ENCODE data around the gene IFITM2. TPM values are rescaled to one million over a fixed set of nuclear protein-coding genes. Genes with fewer than 3 reads are reported as not detected.
A peak's percentile ranks its signal among the peaks of the same experiment; 100 is the strongest.

The IFITM2 gene
- total and polyA plus RNA-seq, 2 experiments from 2014 or later, result 91.2 to 857 TPM

- no peak overlapping the region; the same call in 1 of the 2 replicates for H2AFZ ChIP-seq
- H3F3A ChIP-seq (replicated peaks; ENCODE audit: low read depth), result peaks cover 9% of the 10 kb centered on the region
- no peak overlapping the region for H3K27ac Mint-ChIP-seq
- ATAC-seq (no peak), DNase-seq (ENCODE audit: low spot score) (no peak)
- H3K36me3 ChIP-seq (ENCODE audit: insufficient read depth), result no peaks in the 10 kb centered on the region; the same call in 1 of the 2 replicates
- no peak overlapping the region for H3K27ac ChIP-seq (ENCODE audit: low read depth)
- H3K4me2 ChIP-seq, result peak overlapping the region; percentile 22; the same call in 1 of the 2 replicates
- H3K36me3 Mint-ChIP-seq (ENCODE audit: low read depth), result peaks cover 5% of the 10 kb centered on the region; the same call in 2 of the 3 replicates
- peaks cover 51% of the 10 kb centered on the region for H3K4me1 Mint-ChIP-seq
- H3K4me1 ChIP-seq (ENCODE audit: insufficient read depth), result peaks cover 45% of the 10 kb centered on the region
- TF ChIP-seq POLR2AphosphoS5 (IDR thresholded peaks at IDR 0.05; ENCODE audit: low read depth) (no peak), JUNB (IDR thresholded peaks at IDR 0.05; ENCODE audit: unreplicated experiment) (no peak), EZH2 (IDR thresholded peaks at IDR 0.05; ENCODE audit: low read depth, unreplicated experiment) (no peak), ZNF114 (CRISPR knock-in tag; IDR thresholded peaks at IDR 0.05) (no peak), ETS1 (IDR thresholded peaks at IDR 0.05) (no peak)
- no peaks in the 10 kb centered on the region for H3K79me2 ChIP-seq (replicated peaks; ENCODE audit: insufficient read depth)
- no peaks in the 10 kb centered on the region for H3K27me3 ChIP-seq (ENCODE audit: insufficient read depth)
- H4K20me1 ChIP-seq (replicated peaks; ENCODE audit: insufficient read depth), result no peaks in the 10 kb centered on the region
- no peak overlapping the region for H3K4me3 ChIP-seq
- no peak overlapping the region; the same call in 2 of the 3 replicates for H3K4me3 Mint-ChIP-seq
- no peaks in the 10 kb centered on the region for H3K9me2 ChIP-seq (ENCODE audit: insufficient read depth)
- peaks cover 7% of the 10 kb centered on the region for H3K9me3 Mint-ChIP-seq
- peaks cover 25% of the 10 kb centered on the region for H3K27me3 Mint-ChIP-seq (ENCODE audit: insufficient read depth, low read depth, poor library complexity)
These were observed 29.1 kb downstream of the IFITM2 start for GRCh38 chr11:336659-337198.

- H3K27me3 ChIP-seq (ENCODE audit: insufficient read depth), result no peaks in the 10 kb centered on the region
- ATAC-seq, result no peak
- TF ChIP-seq EZH2 (IDR thresholded peaks at IDR 0.05; ENCODE audit: low read depth, unreplicated experiment) (no peak), CTCF (conservative IDR thresholded peaks at IDR 0.05; ENCODE audit: low read depth in 2 of 2) (no peak), REST (IDR thresholded peaks at IDR 0.05; ENCODE audit: unreplicated experiment) (no peak), STAT1 (IDR thresholded peaks at IDR 0.05; ENCODE audit: unreplicated experiment) (no peak), ETS1 (IDR thresholded peaks at IDR 0.05) (no peak), JUNB (IDR thresholded peaks at IDR 0.05; ENCODE audit: unreplicated experiment) (no peak), EZH2phosphoT487 (IDR thresholded peaks at IDR 0.05; ENCODE audit: unreplicated experiment) (no peak), ZNF114 (CRISPR knock-in tag; IDR thresholded peaks at IDR 0.05) (no peak), CREB1 (CRISPR knock-in tag; IDR thresholded peaks at IDR 0.05; ENCODE audit: low read depth) (no peak), POLR2AphosphoS5 (IDR thresholded peaks at IDR 0.05; ENCODE audit: low read depth) (no peak)
- peaks cover 16% of the 10 kb centered on the region for H3F3A ChIP-seq (replicated peaks; ENCODE audit: low read depth)
- H3K36me3 Mint-ChIP-seq (ENCODE audit: low read depth), result peaks cover 3% of the 10 kb centered on the region; the same call in 1 of the 3 replicates
- H3K9me3 Mint-ChIP-seq, result peaks cover 7% of the 10 kb centered on the region
- H3K4me2 ChIP-seq, result no peak overlapping the region
- H2AFZ ChIP-seq, result no peak overlapping the region
- H3K79me2 ChIP-seq (replicated peaks; ENCODE audit: insufficient read depth), result no peaks in the 10 kb centered on the region
- H3K4me3 ChIP-seq, result no peak overlapping the region
- peaks cover 55% of the 10 kb centered on the region for H3K4me1 Mint-ChIP-seq
- no peak for DNase-seq (ENCODE audit: low spot score)
- H3K27me3 Mint-ChIP-seq (ENCODE audit: insufficient read depth, low read depth, poor library complexity), result peaks cover 25% of the 10 kb centered on the region
- H3K4me3 Mint-ChIP-seq, result no peak overlapping the region
- H3K4me1 ChIP-seq (ENCODE audit: insufficient read depth), result peaks cover 52% of the 10 kb centered on the region
- no peaks in the 10 kb centered on the region for H3K9me2 ChIP-seq (ENCODE audit: insufficient read depth)
- no peak overlapping the region; the same call in 1 of the 2 replicates for H3K27ac ChIP-seq (ENCODE audit: low read depth)
- no peak overlapping the region for H3K27ac Mint-ChIP-seq
- no peaks in the 10 kb centered on the region for H4K20me1 ChIP-seq (replicated peaks; ENCODE audit: insufficient read depth)
- no peaks in the 10 kb centered on the region for H3K36me3 ChIP-seq (ENCODE audit: insufficient read depth)
These were observed 30.1 kb downstream of the IFITM2 start for GRCh38 chr11:337711-338110.
